ENCODE measurements around the gene UBE2I.

GRCh38 chr16:1334739-1335138 lies 25.3 kb downstream of the UBE2I start:
- TF ChIP-seq USF2 (IDR thresholded peaks at IDR 0.05; ENCODE audit: low read depth, low read length) (no peak), CTCF (conservative IDR thresholded peaks at IDR 0.05; ENCODE audit: low read depth, low read length) (no peak), RAD21 (IDR thresholded peaks at IDR 0.05; ENCODE audit: low read length) (no peak), POLR2A (IDR thresholded peaks at IDR 0.05; ENCODE audit: low read depth, low read length) (no peak), MAZ (IDR thresholded peaks at IDR 0.05; ENCODE audit: borderline replicate concordance, low read depth, low read length) (no peak), RCOR1 (IDR thresholded peaks at IDR 0.05; ENCODE audit: insufficient replicate concordance, low read length) (no peak), MAFK (IDR thresholded peaks at IDR 0.05; ENCODE audit: low read depth, low read length) (no peak), CHD1 (IDR thresholded peaks at IDR 0.05; ENCODE audit: low read depth, low read length) (no peak), RFX5 (IDR thresholded peaks at IDR 0.05; ENCODE audit: low read depth, low read length) (no peak), SMC3 (IDR thresholded peaks at IDR 0.05; ENCODE audit: low read depth, low read length) (no peak)
